Stimulated activated CD4-positive, alpha-beta T cell treated with anti-CD3 and anti-CD28 coated beads, Interleukin-12 subunit alpha, Interleukin-12 subunit beta, amount 100 ng/mL, for 48 hours (primary cell): Measurements from ENCODE around the gene PLCD3.

Experiments
- DNase-seq, 3 donors: peaks; one replicate each; pipeline ENCODE4 v3.0.0-alpha.2; 2020; ENCODE audit warnings: low read depth in 2 of 3, low spot score in 1 of 3

Gene PLCD3

DNA sequence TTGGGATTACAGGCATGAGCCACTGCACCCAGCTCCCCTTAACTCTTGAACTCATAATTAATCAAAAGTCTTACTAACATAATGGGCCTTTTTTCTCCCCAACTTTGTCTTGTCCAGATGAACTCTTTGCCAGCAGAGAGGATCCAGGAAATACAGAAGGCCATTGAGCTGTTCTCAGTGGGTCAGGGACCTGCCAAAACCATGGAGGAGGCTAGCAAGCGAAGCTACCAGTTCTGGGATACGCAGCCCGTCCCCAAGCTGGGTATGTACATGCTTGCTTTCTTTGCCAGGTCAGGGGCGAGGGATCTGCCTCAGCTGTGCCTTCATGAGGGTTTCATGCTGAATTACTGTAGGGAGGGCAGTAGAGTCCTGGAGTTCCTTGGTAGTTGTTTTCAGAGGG, 45.9 kb downstream of the PLCD3 start:
- DNase-seq: no peak

DNA sequence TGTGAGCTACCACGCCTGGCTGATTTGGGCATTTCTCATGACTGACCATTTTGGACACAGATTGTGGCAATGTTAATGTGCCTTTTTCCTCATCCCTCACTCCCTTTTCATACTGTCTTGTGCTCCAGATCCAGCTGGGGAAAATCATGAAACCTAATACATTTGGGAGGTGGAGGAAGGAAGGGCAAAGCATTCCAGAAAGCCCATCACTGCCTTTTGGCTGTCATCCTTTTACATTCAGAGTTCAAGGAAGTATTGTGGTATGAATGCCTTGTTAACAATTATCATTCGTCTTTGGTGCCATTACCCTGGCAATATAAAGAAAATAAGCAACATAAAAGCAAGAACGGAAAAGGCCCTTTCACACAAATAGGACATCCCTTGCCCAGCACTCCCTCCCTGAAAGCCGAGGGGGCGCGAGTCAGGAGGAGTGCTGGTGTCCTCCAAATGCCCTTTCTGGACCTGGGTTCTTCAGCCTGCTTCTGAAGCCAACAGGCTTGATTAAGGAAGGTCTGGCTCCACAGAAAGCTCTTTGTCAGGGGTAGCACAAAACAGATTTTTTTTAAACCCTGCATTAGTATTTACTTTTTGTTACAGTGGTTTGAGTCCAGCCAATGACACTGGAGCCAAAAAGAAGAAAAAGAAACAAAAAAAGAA, 51.1 kb downstream of the PLCD3 start:
- DNase-seq: no peak

DNA sequence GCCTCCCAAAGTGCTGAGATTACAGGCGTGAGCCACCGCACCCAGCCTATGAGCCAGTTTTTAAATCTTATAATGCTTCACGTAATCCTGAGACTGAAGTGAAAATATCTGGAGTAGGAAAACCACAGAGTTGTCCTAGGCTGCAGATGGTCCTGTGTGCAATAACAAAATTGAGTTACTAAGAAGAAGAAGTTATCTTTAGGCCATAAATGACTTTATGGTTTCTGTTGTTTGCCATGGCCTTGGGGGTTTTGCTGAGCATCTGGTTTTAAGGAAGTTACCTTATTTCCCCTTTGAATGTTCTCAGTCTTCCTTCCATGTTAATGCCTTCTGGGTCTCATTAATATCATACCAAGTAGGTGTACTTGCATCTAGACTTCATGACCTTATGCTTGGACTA, 54.7 kb downstream of the PLCD3 start:
- DNase-seq: no peak

DNA sequence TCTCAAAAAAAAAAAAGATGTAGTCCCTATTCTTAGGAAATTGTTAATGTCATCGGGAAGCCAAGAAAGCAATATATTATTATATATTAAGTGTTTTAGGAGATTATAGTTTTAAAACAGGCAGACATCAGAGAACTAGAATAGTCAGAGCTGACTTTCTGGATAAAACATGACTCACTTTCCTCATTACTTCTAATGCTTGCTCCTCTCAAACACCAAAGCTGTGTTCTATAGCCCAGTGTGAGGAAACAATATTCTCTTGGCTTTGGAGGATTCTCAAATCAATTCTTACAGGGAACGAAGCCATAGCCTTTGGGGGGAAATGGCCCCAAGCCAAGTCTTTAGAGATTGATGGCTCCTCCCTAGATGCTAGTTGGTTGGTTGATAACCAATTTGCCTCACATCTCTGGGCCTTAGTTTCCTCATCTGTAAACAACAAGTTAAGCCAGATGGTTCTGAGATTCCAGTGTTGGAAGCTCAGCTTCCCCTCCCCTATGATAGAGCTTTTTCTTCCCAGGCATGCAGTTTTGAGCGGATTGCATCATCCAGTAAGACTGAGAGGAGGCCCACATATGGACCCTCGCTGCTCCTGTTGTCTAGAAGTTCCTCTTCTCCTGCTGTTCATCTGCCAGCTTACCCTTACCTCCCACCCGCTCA, 58.8 kb downstream of the PLCD3 start:
- no peak for DNase-seq

DNA sequence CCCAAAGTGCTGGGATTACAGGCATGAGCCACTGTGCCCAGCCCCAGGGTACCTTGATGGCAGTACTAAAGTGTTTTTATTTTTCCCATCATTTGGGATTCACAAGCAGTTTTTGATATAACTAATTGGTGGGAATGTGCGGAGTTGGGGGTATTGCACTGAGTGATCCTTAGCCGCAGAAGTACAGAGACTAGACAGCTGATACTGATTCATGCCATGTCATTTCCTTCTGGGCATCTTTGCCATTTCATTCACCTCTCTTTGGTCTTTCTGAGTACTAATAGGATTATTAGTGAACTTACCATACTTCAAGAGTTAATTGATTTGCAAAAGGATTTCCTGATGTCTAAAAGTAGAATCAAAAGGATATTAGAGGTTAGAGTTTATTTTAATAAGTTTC, 61.5 kb downstream of the PLCD3 start:
- no peak for DNase-seq

DNA sequence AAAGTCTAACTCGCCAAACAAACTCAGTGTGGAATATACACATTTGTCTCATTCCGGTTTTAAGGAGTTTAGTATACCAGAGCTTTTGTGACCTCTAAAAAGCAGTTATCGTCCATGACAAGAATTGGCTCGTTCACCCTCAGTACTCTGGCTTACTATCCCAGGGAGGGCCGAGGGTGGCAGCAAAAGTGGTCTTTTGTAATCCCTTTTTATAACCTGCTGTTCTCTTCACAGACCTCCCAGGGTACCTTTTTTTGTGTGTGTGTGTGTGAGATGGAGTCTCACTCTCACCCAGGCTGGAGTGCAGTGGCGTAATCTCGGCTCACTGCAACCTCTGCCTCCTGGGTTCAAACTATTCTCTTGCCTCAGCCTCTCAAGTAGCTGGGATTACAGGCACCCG, 62.3 kb downstream of the PLCD3 start:
- no peak for DNase-seq

DNA sequence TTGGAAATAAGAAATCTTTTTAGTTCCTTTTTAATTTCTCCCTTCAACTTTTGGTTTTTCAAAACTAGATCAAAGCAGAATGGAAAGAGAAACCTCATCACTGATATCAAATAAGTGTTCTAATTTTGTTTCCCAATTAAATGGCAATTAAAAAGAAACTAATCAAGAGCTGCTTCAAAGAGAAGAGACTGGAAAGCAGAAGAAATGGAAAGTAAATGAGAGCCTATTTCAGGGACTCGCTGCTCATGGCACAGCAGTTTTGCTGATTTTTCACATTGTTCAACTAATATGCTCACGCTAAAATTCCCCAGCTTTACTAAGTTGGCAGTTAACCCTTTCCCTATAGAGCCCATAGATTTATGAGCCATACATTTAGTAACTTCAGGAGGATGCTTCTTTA, 64.7 kb downstream of the PLCD3 start:
- no peak for DNase-seq

DNA sequence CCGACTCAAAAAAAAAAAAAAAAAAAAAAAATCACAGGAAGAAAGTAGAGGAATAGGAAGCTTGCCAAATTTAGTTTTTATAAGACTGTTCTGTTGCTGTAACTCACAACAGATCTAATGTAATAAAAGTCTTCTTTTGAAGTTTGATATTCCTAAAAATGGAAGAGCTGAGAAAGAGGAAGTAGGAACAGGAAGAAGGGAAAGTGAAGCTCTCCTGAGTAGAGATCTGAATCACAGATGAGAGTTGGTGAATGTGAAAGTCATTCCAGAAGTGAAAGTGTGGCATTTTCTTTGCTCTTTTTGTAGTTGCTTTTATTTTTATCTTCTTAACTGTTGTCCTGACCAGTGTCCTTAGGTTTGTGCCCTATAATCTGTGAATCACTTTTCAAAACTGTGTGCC, 69.1 kb downstream of the PLCD3 start:
- no peak for DNase-seq

DNA sequence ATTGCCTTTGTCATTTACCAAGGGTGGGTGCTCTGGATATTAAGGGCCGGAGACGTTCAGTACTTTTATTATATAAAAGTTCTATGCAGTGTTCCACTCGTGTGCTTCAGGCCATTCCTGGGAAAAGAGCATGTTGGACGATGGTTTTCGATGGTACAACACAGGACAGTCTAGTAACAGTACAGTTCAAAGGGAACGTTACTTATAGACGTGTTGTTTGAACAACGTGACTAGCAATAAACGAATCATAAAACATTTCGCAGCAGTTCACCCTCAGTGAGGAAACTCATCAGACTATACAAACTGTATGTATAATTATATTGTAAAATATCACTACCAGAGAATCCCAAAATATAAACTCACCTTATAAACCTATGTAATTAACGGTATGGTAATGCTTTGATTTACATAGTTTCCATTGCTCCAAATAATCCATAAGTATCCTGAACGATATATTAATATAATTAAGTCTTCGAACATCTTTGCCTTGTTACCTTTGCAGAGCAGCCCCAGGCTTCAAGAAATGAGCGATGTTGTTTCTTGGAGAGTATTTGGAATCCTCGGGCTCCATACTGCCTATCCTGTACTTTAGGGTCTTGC, 70.6 kb downstream of the PLCD3 start:
- DNase-seq: no peak

DNA sequence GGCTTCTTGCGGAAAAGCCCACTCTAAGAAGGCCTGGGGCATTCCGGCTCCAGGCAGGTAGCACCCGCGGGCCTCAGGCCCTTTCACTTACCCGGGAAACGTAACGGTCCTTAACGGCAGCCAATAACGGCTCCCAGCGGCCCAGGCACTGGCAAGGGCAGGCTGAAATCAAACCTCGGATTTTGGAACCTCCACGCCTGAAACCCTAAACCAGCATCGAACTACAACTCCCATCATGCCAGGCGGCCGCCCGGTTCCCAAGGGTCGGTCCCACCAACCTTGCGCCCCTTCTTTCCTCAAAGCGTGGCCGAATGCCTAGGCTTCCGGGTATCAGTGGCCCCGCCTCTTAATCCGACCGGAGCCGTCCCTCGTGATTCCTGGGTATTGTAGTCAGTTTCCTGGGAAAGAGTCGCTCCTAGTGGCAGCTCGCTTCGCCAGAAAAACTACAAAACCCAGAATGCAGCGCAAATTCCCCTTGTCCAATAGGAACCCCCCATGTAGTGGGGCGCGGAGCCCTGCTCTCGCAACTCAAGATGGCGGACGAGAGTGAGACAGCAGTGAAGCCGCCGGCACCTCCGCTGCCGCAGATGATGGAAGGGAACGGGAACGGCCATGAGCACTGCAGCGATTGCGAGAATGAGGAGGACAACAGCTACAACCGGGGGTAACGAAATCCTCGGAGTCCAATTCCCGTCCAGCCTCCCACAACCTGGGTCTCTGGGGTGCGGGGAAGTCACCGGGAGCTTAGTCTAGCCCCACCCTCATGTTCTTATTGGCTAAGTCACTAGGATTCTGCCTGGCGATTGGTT, 71.3 kb downstream of the PLCD3 start, which contains the start of gene NMT1:
NMT1 (plus strand) TSS at position 521 of the 809 bp plus-strand sequence; CDS start at position 534, 13 bp downstream.
- peak; percentile 93 to 98 (median 95) for DNase-seq

DNA sequence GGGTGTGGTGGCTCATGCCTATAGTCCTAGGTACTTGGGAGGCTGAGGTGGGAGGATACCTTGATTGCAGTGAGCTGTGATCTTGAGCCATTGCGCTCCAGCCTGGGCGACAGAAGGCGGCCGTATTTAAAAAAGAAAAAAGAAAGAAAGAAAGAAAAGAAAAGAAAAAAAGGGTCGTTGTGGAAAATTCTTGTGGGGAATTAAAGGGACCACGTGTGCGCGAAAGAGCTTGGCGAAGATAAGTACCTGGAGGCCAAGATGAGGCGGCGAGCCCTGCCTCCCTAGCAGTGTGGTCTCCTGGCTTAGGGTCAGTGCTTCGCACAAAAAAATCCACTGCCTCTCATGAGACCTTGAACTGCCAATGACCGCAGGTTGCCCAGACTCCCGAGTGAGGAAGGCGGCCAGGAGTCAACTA, 71.9 kb downstream of the PLCD3 start:
- DNase-seq: no peak
